Heart right ventricle (tissue), 16 donors: ENCODE results near the gene TBC1D9B. TPM values are rescaled to one million over a fixed set of nuclear protein-coding genes. Genes with fewer than 3 reads are reported as not detected.

Experiments
- ATAC-seq, 8 donors: fragments of 200-7000 bp; cut with Tn5 transposase; one replicate each; pipeline ENCODE4 v1.9.1; 2020; ENCODE audit warnings: mild to moderate bottlenecking in 8 of 8, moderate library complexity in 8 of 8, moderate number of reproducible peaks in 1 of 8
- DNase-seq, 2 donors: peaks; one replicate each; pipeline ENCODE4 v3.0.0-alpha.2; 2020
- H3K27ac ChIP-seq, 10 donors: fragments of 200-600 bp; sonication (generic) in 2 of 10; one replicate each; pipeline versions ENCODE4 v1.5.0 to v1.8.0; 2020 to 2022; ENCODE audit warnings: mild to moderate bottlenecking in 3 of 10
- H3K27me3 ChIP-seq, 7 donors: fragments of 200-600 bp; one replicate each; pipeline ENCODE4 v1.8.0; 2021 to 2022; ENCODE audit warnings: mild to moderate bottlenecking in 2 of 7
- H3K36me3 ChIP-seq, 9 donors: fragments of 200-600 bp; sonication (generic) in 1 of 9; one replicate each; pipeline versions ENCODE4 v1.5.0 to v1.8.0; 2020 to 2022; ENCODE audit warnings: mild to moderate bottlenecking in 2 of 9
- H3K4me1 ChIP-seq, 9 donors: fragments of 200-600 bp; sonication (generic) in 1 of 9; one replicate each; pipeline versions ENCODE4 v1.5.0 to v1.8.0; 2020 to 2022; ENCODE audit warnings: mild to moderate bottlenecking in 4 of 9
- H3K4me3 ChIP-seq, 10 donors: fragments of 200-600 bp; sonication (generic) in 2 of 10; one replicate each; pipeline versions ENCODE4 v1.5.0 to v1.8.0; 2020 to 2022; ENCODE audit warnings: mild to moderate bottlenecking in 7 of 10, moderate library complexity in 2 of 10
- H3K9me3 ChIP-seq, 11 donors: fragments of 200-600 bp in 10 of 11; sonication (generic) in 2 of 11; one replicate each; pipeline versions ENCODE4 v1.5.0 to v1.8.0; 2013 to 2022; ENCODE audit warnings: mild to moderate bottlenecking in 2 of 11, control low read depth in 1 of 11, moderate library complexity in 1 of 11
- CTCF ChIP-seq, 9 donors: fragments of 200-600 bp; sonication (generic) in 2 of 9; IDR thresholded peaks; one replicate each; pipeline versions ENCODE4 v1.5.0 to v1.8.0; 2021 to 2022; ENCODE audit warnings: antibody characterized with exemption in 9 of 9, mild to moderate bottlenecking in 5 of 9, moderate library complexity in 1 of 9
- WGBS, 2 donors: extraction: QIAGEN DNeasy Blood & Tissue Kit; methylation state at CpG; one replicate each; pipeline ENCODE4 v1.1.7; 2013; ENCODE audit warnings: inconsistent platforms in 1 of 2; 5-methylcytosine and 5-hydroxymethylcytosine counted together
- intact Hi-C, 10 donors: fragments of 100-400 bp; cut with DNase I; formaldehyde crosslinking; loops; one replicate each; pipeline versions ENCODE4 v1.11.1 to v1.14.2; 2022
- polyA plus RNA-seq, 2 donors: library from polyadenylated mRNA; stranded (reverse); fragments of 200-250 nt; gene quantifications; one replicate each; pipeline ENCODE4 v1.2.3, GENCODE V29; 2013
- total RNA-seq, 10 donors: library from RNA; stranded (reverse); fragmentation: NEBNext Ultra II Directional in 3 of 10; extraction: Animal tissue kit (Norgen Biotek cat#: 25700) in 3 of 10; gene quantifications; one replicate each; pipeline versions ENCODE4 v1.2.1 to v1.2.4, GENCODE V29; 2021 to 2023
- donor health status: Arrhythmogenic right ventricular cardiomyopathy.
- donor health status: ischemic (EF 13 %, LVEDD 7.1; RV severe dilation, severe dysfunction).
- donor health status: healthy with polysubstance abuse.
- donor health status: DM: no; HTN: yes; CAD: no.
- donor health status: DM: no; HTN: no; CAD: no.
- donor health status: ischemic (EF 25% LVEDD 6.9; RV normal size, moderate dysfunction).
- donor health status: ischemic (EF 25% LVEDD 5.7; RV mildly dilated, moderate dysfunction).
- donor health status: healthy.
- donor health status: DM: yes; HTN: yes; CAD: no.
- donor health status: Ischemic cardiomyopathy.
- donor health status: ischemic (EF 35%, LVEDD 5.7; RV mildly dilated, moderate dysfunction).
- donor health status: nonischemic (EF 11% LVEDD 7.7; RV severe dilation, severe dysfunction).
- donor health status: DM: yes; HTN: yes; CAD: no.
- donor health status: PGD.
- donor health status: ischemic (EF 29% LVEDD 5.4; RV normal size, mild dysfunction).
- donor health status: nonischemic (EF 23%, LVEDD 6.1; RV moderate dilation, normal function).

The TBC1D9B gene
- total and polyA plus RNA-seq, 12 donors, result 26.0 to 52.1 (median 32.3) TPM

DNA sequence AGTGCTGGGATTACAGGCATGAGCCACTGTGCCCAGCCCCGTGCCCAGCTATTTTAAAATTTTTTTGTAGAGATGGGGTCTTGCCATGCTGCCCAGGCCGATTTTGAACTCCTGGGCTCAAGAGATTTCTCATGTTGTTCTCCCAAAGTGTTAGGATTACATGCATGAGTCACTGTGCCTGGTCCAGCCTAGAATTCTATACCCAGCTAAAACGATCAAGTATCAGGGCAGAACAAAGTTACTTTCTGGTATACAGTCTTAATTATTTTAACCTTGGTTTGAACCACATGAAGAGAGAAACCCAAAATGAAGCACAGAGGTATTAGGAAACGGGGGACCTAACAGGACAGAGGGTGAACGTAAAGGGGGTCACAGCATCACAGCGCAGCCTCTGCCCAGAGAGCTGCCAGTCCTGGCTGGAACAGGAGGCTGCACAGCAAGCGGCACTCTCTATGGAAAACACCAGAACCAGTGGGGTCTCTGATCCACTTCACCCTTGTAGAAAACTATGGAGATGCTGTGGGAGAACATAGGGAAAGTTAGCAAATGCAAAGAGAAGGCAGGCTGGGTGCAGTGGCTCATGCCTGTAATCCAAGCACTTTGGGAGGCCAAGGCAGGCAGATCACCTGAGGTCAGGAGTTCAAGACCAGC, 76.8 kb downstream of the TBC1D9B start:
- peaks cover 12 to 97% (median 76%) of the 10 kb centered on the region in 9 donors for H3K36me3 ChIP-seq
- WGBS, 2 donors, result 95 to 97% methylated on average over 7 of the region's 7 CpGs
- DNase-seq, result no peak
- no peaks in the 10 kb centered on the region for H3K9me3 ChIP-seq
- no peak for ATAC-seq
- peaks cover 0 to 55% (median 16%) of the 10 kb centered on the region in 9 donors for H3K4me1 ChIP-seq
- H3K27ac ChIP-seq, result no peak overlapping the region
- no peak overlapping the region for H3K4me3 ChIP-seq
- intact Hi-C loops, result no loop called here
- H3K27me3 ChIP-seq, result no peaks in the 10 kb centered on the region
- no peak for TF ChIP-seq CTCF (IDR thresholded peaks at IDR 0.05)

GRCh38 chr5:179829732-179830435, 77.8 kb downstream of the TBC1D9B start:
- Histone ChIP-seq H3K9me3 (no peaks in the 10 kb centered on the region), H3K4me1 (peaks cover 0 to 65% (median 19%) of the 10 kb centered on the region in 9 donors), H3K36me3 (peaks cover 16 to 97% (median 83%) of the 10 kb centered on the region in 9 donors), H3K4me3 (no peak overlapping the region), H3K27ac (peak overlapping the region in 3 of 10 donors; percentile 15 to 30 (median 21)), H3K27me3 (no peaks in the 10 kb centered on the region)
- intact Hi-C loops, result loop anchor here in 1 of 10 donors (10.0 kb wide), 1 partner anchor 75 kb away; the partner anchor contains the start of gene TBC1D9B
- TF ChIP-seq CTCF (IDR thresholded peaks at IDR 0.05), result no peak
- DNase-seq, result no peak
- ATAC-seq, result no peak
- 82 to 84% methylated on average over 7 of the region's 7 CpGs for WGBS, 2 donors

DNA sequence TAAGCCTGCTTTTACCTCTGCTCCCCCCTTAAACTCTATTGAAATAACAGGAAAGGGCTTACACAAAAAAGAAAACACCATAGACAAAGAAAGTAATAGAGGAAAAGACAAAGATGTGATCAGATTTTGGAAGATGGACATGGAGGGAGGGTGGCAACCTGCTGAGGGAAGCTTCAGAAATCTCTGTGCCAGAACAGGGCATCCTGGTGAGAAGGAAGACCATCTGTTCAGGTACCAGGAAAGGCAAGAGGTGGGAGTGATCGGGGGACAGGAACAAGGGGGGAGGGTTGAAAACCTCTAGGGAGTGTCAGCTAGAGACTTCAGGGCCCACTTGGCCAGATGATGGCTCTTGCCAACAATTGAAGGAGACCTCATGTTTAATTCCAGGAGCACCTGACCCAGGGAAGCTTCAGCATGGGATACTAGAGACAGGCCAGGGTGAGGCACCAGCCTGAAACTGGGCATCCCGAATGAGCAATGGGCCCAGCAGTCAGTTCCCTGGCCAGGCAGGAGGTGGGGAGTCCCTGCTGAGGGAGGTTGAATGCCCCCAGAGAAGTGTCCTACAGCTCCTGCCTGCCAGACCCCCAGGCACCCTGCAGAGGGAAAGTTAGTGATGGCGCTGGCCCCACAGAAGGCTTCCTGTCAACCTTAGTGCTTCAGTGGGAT, 78.8 kb downstream of the TBC1D9B start:
- no peak for DNase-seq
- no peak for ATAC-seq
- peaks cover 16 to 100% (median 93%) of the 10 kb centered on the region in 9 donors for H3K36me3 ChIP-seq
- no peaks in the 10 kb centered on the region for H3K9me3 ChIP-seq
- H3K27ac ChIP-seq, result peak overlapping the region in 4 of 10 donors; percentile 14 to 55 (median 36)
- no peaks in the 10 kb centered on the region for H3K27me3 ChIP-seq
- no peak overlapping the region for H3K4me3 ChIP-seq
- WGBS, 2 donors, result 84 to 96% methylated on average over 3 of the region's 3 CpGs
- intact Hi-C loops, result loop anchor here in 1 of 10 donors (10.0 kb wide), 1 partner anchor 76 kb away; the partner anchor contains the start of gene TBC1D9B
- peaks cover 0 to 75% (median 27%) of the 10 kb centered on the region in 9 donors for H3K4me1 ChIP-seq
- no peak for TF ChIP-seq CTCF (IDR thresholded peaks at IDR 0.05)

GRCh38 chr5:179827680-179828079, 80.0 kb downstream of the TBC1D9B start:
- peak in 1 of 9 donors; percentile 7 for TF ChIP-seq CTCF (IDR thresholded peaks at IDR 0.05)
- WGBS, 2 donors, result 63% methylated on average over 9 of the region's 9 CpGs
- H3K36me3 ChIP-seq, result peaks cover 8 to 100% (median 93%) of the 10 kb centered on the region in 9 donors
- H3K4me3 ChIP-seq, result no peak overlapping the region
- peak overlapping the region in 3 of 10 donors; percentile 29 to 51 (median 50) for H3K27ac ChIP-seq
- peak in 3 of 8 donors; percentile 10 to 55 (median 15) for ATAC-seq
- H3K4me1 ChIP-seq, result peaks cover 4 to 86% (median 39%) of the 10 kb centered on the region in 9 donors
- H3K27me3 ChIP-seq, result no peaks in the 10 kb centered on the region
- no peaks in the 10 kb centered on the region for H3K9me3 ChIP-seq
- intact Hi-C loops, result loop anchor here in 1 of 10 donors (10.0 kb wide), 1 partner anchor 77 kb away; the partner anchor contains the start of gene TBC1D9B
- no peak for DNase-seq
